ENCODE results near the gene FYN. TPM values are rescaled to one million over a fixed set of nuclear protein-coding genes. Genes with fewer than 3 reads are reported as not detected.
"Not testable (repeated sequence)": the region's sequence is repeated elsewhere in the genome, so short reads cannot be mapped to it uniquely, and the experiment has no call there.

The FYN gene
- total RNA-seq, 1 donor from 2014 or later = 165 TPM

GRCh38 chr6:111852725-111853124 lies 20.5 kb downstream of the FYN start:
- no peak for DNase-seq (ENCODE audit: low read depth)

- DNase-seq (ENCODE audit: low read depth) = no peak
Measured at GRCh38 chr6:111850295-111850937, 22.8 kb downstream of the FYN start.

- DNase-seq (ENCODE audit: low read depth) = no peak
Measured at GRCh38 chr6:111849298-111849697, 24.0 kb downstream of the FYN start.

- no peak for DNase-seq (ENCODE audit: low read depth)
Measured at GRCh38 chr6:111848262-111848812, 24.9 kb downstream of the FYN start.

GRCh38 chr6:111846492-111847409 lies 26.5 kb downstream of the FYN start:
- DNase-seq (ENCODE audit: low read depth) = peak; percentile 68

GRCh38 chr6:111846066-111846465 lies 27.2 kb downstream of the FYN start:
- DNase-seq (ENCODE audit: low read depth) = peak; percentile 60

GRCh38 chr6:111845441-111845871 lies 27.8 kb downstream of the FYN start:
- peak; percentile 55 for DNase-seq (ENCODE audit: low read depth)

GRCh38 chr6:111844921-111845320 lies 28.3 kb downstream of the FYN start:
- DNase-seq (ENCODE audit: low read depth) = peak; percentile 65

- no peak for DNase-seq (ENCODE audit: low read depth)
Measured at GRCh38 chr6:111844376-111844775, 28.9 kb downstream of the FYN start.

- DNase-seq (ENCODE audit: low read depth) = peak; percentile 80
Measured at GRCh38 chr6:111843347-111844147, 29.7 kb downstream of the FYN start.

- peak; percentile 93 for DNase-seq (ENCODE audit: low read depth)
Measured at GRCh38 chr6:111842891-111843290, 30.4 kb downstream of the FYN start.

- peak; percentile 53 for DNase-seq (ENCODE audit: low read depth)
Measured at GRCh38 chr6:111842271-111842822, 30.9 kb downstream of the FYN start.

GRCh38 chr6:111841822-111842221 lies 31.4 kb downstream of the FYN start:
- peak; percentile 89 for DNase-seq (ENCODE audit: low read depth)

- no peak for DNase-seq (ENCODE audit: low read depth)
Measured at GRCh38 chr6:111840803-111841202, 32.4 kb downstream of the FYN start.

- DNase-seq (ENCODE audit: low read depth) = no peak
Measured at GRCh38 chr6:111838749-111839484, 34.3 kb downstream of the FYN start.

GRCh38 chr6:111837641-111838500 lies 35.4 kb downstream of the FYN start:
- DNase-seq (ENCODE audit: low read depth) = no peak

GRCh38 chr6:111837007-111837406 lies 36.2 kb downstream of the FYN start:
- DNase-seq (ENCODE audit: low read depth) = no peak

GRCh38 chr6:111835807-111836206 lies 37.4 kb downstream of the FYN start:
- DNase-seq (ENCODE audit: low read depth) = no peak

- not testable (repeated sequence) for DNase-seq (ENCODE audit: low read depth)
Measured at GRCh38 chr6:111835398-111835797, 37.9 kb downstream of the FYN start.

All from myocyte (in vitro differentiated cells).